Activated T-helper 1 cell treated with anti-CD3 and anti-CD28 coated beads, Interleukin-2, amount 50 U/mL, for 16 hours (primary cell): ENCODE data around the gene CADPS.

Experiments
- DNase-seq, 2 donors: peaks; one replicate each; pipeline ENCODE4 v3.0.0-alpha.2; 2020; ENCODE audit warnings: low read depth in 1 of 2, low spot score in 1 of 2

The CADPS gene

DNA sequence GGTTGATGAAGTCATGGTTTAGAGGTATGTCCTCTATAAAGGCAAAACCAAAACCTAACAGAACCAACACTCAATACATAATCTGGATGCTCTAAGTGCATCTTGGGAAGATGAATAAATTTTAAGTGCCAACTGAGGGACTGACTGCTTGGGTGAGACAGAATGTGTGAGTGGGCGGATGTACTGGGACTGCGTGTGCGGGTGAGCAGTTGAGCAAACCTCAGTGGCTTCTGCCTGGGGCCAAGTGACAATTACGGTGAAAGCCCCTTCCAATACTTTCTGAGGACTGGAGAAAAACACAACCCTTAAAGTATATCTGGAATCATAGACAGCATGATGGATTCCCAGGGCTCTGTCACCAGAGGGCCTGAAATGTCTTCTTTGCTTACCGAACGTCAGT, 421.8 kb downstream of the CADPS start:
- no peak for DNase-seq

- DNase-seq, result no peak
Observed at GRCh38 chr3:62451211-62451887, 423.9 kb downstream of the CADPS start.

- DNase-seq, result no peak
Observed at GRCh38 chr3:62446337-62446940, 428.8 kb downstream of the CADPS start.

DNA sequence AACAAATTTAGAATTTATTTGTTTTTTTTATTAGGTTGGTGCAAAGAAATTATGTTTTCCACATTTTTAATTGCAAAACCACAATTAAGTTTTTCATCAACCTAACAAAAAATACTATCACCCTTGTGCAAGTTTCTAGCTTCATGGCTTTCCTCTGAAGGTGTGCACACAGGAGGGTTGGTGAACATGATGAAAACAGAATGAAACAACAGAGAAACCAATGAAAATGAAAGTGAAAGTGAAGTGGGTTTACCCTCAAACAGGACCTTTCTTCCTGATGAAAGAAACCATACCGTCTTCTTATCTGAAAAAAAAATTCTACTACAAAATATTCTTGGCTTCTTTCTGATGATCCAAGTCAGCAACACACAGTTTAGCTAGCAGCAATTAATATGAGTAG, 429.9 kb downstream of the CADPS start:
- DNase-seq, result no peak

DNA sequence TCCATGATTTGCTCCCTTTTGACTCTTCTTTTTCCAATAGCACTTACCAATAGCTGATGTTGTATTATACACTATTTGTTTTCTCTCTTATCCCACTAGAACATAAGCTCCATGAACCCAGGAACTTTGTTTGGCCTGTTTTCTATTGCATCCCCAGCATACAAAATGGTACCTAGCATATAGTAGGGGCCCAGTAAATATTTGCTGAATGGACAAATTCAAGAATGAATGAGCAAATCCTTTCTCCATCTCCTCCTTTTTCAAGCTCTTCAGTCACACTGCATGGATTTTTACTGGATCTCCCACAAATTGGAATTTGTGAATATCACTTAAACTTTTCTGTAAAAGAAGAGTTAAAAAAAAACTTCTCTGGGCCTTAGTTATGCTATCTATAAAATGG, 435.2 kb downstream of the CADPS start:
- DNase-seq, result no peak

DNA sequence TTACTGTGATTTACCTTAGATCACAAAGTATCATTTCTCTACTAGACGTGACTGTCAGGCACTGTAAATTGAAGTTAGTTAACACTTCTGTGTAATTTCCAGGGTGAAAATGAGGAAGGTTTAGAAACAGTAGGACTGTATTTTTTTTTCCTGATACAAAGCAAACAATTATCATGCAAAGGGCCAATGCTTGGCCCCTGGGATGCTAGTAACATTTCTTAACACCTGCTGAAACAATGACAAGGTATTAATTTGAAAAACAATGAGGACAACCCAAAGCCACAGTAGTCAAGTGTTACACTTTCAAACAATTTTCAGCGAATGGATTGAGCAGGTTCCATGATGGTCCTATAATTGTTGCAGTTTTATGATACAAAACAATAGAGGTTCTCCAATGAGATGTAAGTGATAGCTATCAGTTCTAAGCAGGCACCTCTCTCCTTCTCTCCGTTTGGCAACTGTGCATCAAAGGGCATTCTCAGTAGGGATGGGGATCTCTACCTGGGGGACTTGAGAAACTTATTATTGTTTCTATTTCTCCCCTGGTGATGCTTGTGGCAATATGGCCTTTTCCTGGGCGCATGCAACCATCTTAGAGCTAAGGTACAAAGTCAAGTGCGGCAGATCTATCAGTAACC, 435.9 kb downstream of the CADPS start:
- no peak for DNase-seq

DNA sequence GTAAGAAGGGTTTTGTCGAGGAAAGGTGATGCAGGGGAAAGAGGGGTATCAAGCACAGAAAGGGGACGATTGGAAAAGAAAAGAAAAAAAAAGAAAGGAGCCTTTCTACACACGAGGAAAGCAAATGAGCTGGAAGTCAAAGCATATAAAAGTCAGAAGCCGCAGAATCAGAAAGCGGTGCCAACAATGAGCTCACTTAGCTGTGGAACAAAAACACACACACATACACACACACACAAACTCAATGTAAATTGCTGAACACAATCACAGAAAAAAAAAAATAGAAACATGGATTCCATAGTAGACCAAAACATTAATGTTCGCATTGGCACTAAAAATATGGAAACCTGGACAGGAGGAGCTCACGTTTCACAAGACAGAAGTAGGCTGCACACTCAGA, 438.4 kb downstream of the CADPS start:
- DNase-seq, result no peak

GRCh38 chr3:62433396-62433795, 441.8 kb downstream of the CADPS start:
- DNase-seq, result no peak

- no peak for DNase-seq
Observed at GRCh38 chr3:62421207-62421606, 454.0 kb downstream of the CADPS start.

GRCh38 chr3:62416144-62416543, 459.1 kb downstream of the CADPS start:
- DNase-seq, result no peak

DNA sequence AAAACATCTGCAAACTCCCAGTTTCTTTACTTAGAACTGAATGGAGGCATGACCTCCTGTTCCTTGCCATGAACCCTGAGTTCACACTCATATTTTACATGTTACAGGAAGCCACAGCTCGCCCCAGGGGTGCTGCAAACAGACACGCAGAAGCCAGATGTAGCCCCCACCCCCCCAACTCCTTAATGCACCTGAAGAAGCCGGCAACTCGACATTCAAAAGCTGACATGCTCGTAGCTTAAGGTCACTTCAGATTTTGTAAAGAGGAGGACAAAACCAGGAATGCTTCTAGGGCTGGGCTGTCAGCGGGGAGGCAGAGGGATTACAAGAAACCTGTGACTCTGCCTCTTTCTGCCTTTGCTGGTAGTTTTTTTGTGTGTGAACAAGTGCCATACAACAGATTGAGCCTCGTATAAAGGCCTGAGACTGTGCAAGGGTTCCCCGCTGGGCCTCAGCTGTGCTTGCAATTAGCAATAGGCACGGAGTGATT, 459.9 kb downstream of the CADPS start:
- no peak for DNase-seq

DNA sequence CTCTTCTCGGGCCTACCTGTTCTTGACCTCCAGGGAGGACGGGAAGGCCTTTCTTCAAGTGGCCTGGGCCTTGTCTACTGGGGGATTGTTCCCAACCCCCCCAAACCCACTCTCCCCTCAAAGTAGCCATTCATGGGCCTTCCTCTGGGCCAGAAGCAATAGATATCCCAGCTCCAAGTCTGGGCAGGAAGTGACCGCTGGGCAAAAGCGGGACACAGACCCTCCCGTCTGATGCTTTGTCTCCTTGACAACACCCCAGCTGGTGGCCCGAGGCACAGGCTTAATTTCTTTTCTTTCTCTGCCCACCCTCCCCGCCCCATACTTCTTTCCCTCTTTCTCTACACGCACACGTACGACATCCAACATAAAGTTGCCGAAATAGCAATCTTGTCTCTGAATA, 460.4 kb downstream of the CADPS start:
- no peak for DNase-seq

GRCh38 chr3:62413687-62414086, 461.5 kb downstream of the CADPS start:
- DNase-seq, result no peak

- DNase-seq, result no peak
Observed at GRCh38 chr3:62406945-62407344, 468.3 kb downstream of the CADPS start.

DNA sequence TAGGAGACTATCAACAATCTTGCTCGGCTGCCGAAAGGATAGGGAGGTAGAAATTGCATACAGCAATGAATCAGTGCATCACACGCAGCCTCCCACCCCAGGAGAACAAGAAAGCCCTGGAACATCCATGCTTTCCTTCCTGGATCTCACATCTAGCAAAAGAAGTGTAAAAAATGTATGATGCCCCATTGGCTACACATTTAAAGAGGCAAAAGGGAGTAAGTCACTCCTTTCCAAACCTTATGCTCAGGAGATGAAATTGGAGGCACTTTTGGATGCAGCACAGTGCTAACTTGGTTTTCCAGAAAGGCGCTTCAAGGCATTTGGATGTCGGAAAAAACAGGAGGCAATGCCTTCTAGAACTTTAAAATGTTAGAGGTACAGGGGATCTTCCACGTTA, 469.6 kb downstream of the CADPS start:
- no peak for DNase-seq

DNA sequence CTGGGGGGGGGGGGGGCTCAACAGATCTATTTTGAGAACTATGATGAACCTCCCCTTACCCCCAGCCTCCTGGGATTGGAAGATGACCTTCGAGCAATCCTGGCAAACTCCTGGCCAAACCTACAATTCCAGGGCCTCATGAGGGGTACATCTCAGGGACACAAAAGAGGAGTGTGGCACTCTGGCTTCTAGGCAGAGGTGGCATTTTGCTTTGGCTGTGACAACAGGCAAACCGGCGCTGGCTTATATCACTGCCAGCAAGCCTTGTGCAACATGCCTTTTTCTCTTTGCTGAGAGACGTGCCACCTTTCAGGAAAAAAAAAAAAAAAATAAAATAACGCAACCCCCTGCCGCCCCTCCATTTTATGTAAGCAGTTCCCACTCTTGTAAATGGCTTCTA, 470.1 kb downstream of the CADPS start:
- no peak for DNase-seq

DNA sequence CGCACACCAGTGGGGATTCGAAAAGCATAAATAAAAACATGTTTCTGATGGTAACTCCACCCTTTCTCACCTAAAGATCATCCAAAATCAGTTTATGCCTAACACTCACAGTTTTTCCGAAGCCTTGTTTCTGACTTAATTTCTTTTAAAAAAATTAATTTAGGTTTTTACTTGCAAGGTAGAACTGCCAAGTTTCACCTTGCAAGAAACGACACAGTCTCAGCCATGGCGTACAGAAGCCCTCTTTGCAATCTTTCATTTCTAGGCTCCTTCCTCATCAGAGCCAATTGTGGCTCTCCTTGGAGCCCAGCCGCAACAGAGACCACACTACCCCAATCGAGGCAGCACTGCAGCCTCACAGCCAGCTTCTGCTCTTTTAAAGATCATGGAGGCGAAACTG, 470.9 kb downstream of the CADPS start:
- no peak for DNase-seq

GRCh38 chr3:62403765-62404164, 471.5 kb downstream of the CADPS start:
- no peak for DNase-seq

DNA sequence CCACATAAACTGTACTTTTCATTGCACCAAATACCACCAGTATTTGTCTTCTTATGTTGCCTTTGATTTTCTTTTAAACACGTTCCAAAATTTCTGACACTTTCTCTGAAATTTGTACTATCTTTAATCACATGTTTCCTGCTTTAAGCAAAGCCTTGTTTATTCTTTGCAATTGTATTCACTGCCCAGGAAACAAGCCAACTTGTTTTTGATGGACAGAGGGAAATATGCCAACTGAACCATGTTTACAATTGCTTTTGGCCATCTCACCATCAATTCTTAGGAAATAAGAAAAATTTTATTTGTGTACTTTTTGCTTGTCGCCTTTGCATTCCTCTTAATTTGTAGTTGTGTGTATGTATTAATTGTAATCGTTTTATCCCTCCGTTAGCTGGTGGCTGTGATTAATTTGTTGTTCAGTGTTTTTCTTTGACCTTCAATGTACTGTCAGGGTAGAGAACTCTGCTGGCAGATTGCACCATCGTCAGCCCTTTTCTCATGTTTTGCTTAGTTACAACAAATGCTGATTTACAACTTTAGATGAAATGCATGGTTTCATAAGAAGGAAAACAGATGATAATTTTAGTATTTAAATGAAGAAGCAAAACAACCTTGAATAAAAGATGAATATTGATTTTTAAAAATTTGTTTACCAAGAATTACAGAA, 482.5 kb downstream of the CADPS start:
- no peak for DNase-seq

- no peak for DNase-seq
Observed at GRCh38 chr3:62387251-62387650, 488.0 kb downstream of the CADPS start.

DNA sequence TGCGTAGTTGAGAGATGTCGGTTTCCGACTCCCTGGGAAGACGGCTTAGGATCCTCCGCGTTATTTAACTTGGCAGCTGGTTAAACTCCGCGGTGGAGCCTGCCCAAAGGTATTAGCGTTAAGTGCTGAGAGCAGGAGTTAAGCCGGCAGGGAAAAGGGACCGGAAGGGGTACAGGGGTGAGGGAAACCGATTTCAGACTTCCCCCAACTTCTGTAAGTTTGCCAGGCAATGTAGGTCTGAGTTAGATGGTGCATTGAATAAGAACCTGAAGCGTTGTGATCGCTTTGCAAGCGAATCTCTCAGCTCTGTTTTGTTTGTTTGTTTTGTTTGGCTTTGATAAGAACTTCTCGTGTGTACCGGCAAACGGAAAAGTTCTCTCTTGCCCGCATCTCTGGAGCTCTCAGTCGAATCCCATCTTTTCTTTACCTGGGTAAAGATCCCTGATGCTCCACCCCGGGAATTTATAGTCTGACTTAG, 495.9 kb downstream of the CADPS start:
- DNase-seq, result no peak

- no peak for DNase-seq
Observed at GRCh38 chr3:62378921-62379320, 496.3 kb downstream of the CADPS start.
